ENCODE measurements around the gene TNIP2. TPM values are rescaled to one million over a fixed set of nuclear protein-coding genes. Genes with fewer than 3 reads are reported as not detected.
"Not testable (repeated sequence)": the region's sequence is repeated elsewhere in the genome, so short reads cannot be mapped to it uniquely, and the experiment has no call there.

TNIP2 gene
- total and polyA plus RNA-seq, 12 donors, result 12.6 to 33.7 (median 18.4) TPM

- ATAC-seq, result no peak
- intact Hi-C loops (cut with DNase I), result no loop called here
- H3K9me3 ChIP-seq, result peaks cover 0 to 18% (median 5%) of the 10 kb centered on the region in 11 donors
- H3K36me3 ChIP-seq, result no peaks in the 10 kb centered on the region
- no peak for DNase-seq
- H3K4me1 ChIP-seq, result peaks cover 0 to 44% (median 26%) of the 10 kb centered on the region in 9 donors
- no peaks in the 10 kb centered on the region for H3K27me3 ChIP-seq
- WGBS, 2 donors, result 83 to 92% methylated on average over 7 of the region's 7 CpGs
- H3K27ac ChIP-seq, result peak overlapping the region in 8 of 10 donors; percentile 72 to 88 (median 82)
- no peak overlapping the region for H3K4me3 ChIP-seq
- no peak for TF ChIP-seq CTCF (IDR thresholded peaks at IDR 0.05)
These were observed 30.1 kb upstream of the TNIP2 start for GRCh38 chr4:2786152-2786671.

GRCh38 chr4:2785613-2786012, 29.5 kb upstream of the TNIP2 start:
- 36 to 51% methylated on average over 4 of the region's 4 CpGs for WGBS, 2 donors
- no peak for ATAC-seq
- no peaks in the 10 kb centered on the region for H3K36me3 ChIP-seq
- H3K27ac ChIP-seq, result peak overlapping the region in 3 of 10 donors; percentile 35 to 87 (median 39)
- no peak for DNase-seq
- peaks cover 0 to 40% (median 26%) of the 10 kb centered on the region in 9 donors for H3K4me1 ChIP-seq
- no peak overlapping the region for H3K4me3 ChIP-seq
- TF ChIP-seq CTCF (IDR thresholded peaks at IDR 0.05), result no peak
- H3K9me3 ChIP-seq, result peaks cover 0 to 18% (median 5%) of the 10 kb centered on the region in 11 donors
- H3K27me3 ChIP-seq, result no peaks in the 10 kb centered on the region
- intact Hi-C loops (cut with DNase I), result no loop called here

- intact Hi-C loops (cut with DNase I), result no loop called here
- no peaks in the 10 kb centered on the region for H3K36me3 ChIP-seq
- H3K4me1 ChIP-seq, result peaks cover 0 to 37% (median 26%) of the 10 kb centered on the region in 9 donors
- WGBS, 2 donors, result 85 to 88% methylated on average over 4 of the region's 4 CpGs
- no peak overlapping the region for H3K27ac ChIP-seq
- peaks cover 0 to 18% (median 5%) of the 10 kb centered on the region in 11 donors for H3K9me3 ChIP-seq
- no peak for TF ChIP-seq CTCF (IDR thresholded peaks at IDR 0.05)
- no peaks in the 10 kb centered on the region for H3K27me3 ChIP-seq
- no peak for ATAC-seq
- no peak for DNase-seq
- H3K4me3 ChIP-seq, result no peak overlapping the region
These were observed 27.7 kb upstream of the TNIP2 start for GRCh38 chr4:2783790-2784189.

GRCh38 chr4:2781911-2782310, 25.8 kb upstream of the TNIP2 start:
- no peak overlapping the region for H3K27ac ChIP-seq
- no peaks in the 10 kb centered on the region for H3K36me3 ChIP-seq
- ATAC-seq (no peak), DNase-seq (no peak)
- H3K4me3 ChIP-seq, result no peak overlapping the region
- no peaks in the 10 kb centered on the region for H3K27me3 ChIP-seq
- no peak for TF ChIP-seq CTCF (IDR thresholded peaks at IDR 0.05)
- WGBS, 2 donors, result 93 to 94% methylated on average over 10 of the region's 10 CpGs
- peaks cover 0 to 18% (median 5%) of the 10 kb centered on the region in 11 donors for H3K9me3 ChIP-seq
- intact Hi-C loops (cut with DNase I), result no loop called here
- peaks cover 0 to 18% (median 9%) of the 10 kb centered on the region in 9 donors for H3K4me1 ChIP-seq

GRCh38 chr4:2780643-2781042, 24.5 kb upstream of the TNIP2 start:
- WGBS, 2 donors, result 93 to 94% methylated on average over 5 of the region's 5 CpGs
- H3K36me3 ChIP-seq; intact Hi-C loops (cut with DNase I); H3K4me1 ChIP-seq; H3K27ac ChIP-seq; ATAC-seq; DNase-seq; H3K4me3 ChIP-seq; H3K27me3 ChIP-seq: not testable (repeated sequence)
- H3K9me3 ChIP-seq, result peaks cover 0 to 18% (median 5%) of the 10 kb centered on the region in 11 donors
